Measurements from ENCODE around the gene HOMER3.

The HOMER3 gene

GRCh38 chr19:18915639-18916038 lies 25.4 kb downstream of the HOMER3 start:
- DNase-seq (ENCODE audit: low spot score): no peak
- ChIA-PET POLR2A (ENCODE audit: low non-redundant PET) (no interaction called here), CTCF (no interaction called here)
- no peak; the same call in 1 of the 2 replicates for TF ChIP-seq CTCF (conservative IDR thresholded peaks at IDR 0.05; ENCODE audit: low read depth)
- H3K27ac ChIP-seq: peak overlapping the region; percentile 4; the same call in 1 of the 2 replicates

DNA sequence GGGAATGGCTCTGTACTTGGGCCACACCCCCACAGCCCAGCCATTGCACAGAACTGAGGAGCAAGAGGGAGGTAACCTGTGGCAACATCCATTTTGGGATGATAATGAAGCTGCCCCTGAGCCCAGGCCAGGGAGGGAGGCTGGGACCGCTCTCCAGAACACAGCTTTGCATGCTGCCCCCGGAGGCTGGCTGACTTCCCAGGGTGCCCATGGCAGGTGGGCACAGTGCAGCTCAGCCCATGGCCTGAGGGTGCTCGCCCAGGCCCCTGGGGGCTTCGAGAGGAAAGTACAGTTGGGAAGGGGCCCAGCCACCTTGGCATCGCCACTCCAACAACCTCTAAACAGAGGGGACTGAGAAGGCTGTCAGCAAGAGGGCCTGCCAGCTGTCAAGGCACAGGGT lies 27.6 kb downstream of the HOMER3 start:
- ChIA-PET POLR2A (ENCODE audit: low non-redundant PET) (no interaction called here), CTCF (no interaction called here)
- DNase-seq (ENCODE audit: low spot score): no peak
- TF ChIP-seq CTCF (conservative IDR thresholded peaks at IDR 0.05; ENCODE audit: low read depth): no peak
- peak overlapping the region; percentile 1; the same call in 1 of the 2 replicates for H3K27ac ChIP-seq

DNA sequence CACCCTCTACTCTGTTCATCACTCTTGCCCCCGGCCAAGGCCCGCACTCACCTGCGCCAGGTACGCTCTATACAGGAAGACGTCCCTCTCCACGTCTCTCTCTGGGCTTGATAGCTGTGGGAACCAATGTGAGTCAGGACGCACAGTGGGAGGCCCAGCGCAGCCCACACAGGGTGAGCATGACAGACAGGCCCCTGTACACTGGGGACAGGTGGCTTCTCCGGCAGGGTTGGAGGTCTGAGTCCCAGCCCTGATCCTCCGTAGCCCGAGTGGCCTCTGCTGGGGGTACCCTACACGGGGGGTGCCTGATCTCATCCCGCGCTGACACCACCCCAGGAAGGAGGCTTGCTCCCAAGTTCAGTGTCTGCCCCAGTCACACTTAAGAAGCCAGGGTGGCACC lies 28.1 kb downstream of the HOMER3 start:
- peak overlapping the region; percentile 1; the same call in 1 of the 2 replicates for H3K27ac ChIP-seq
- ChIA-PET CTCF (no interaction called here), POLR2A (ENCODE audit: low non-redundant PET) (interaction anchor here (0.6 kb wide), 1 partner anchor 35 kb away, joined by 3 read pairs; no protein-coding TSS in a partner anchor)
- TF ChIP-seq CTCF (conservative IDR thresholded peaks at IDR 0.05; ENCODE audit: low read depth): no peak
- DNase-seq (ENCODE audit: low spot score): no peak

- no peak for DNase-seq (ENCODE audit: low spot score)
- 0 out of 2 replicates have a peak overlapping the region, but pooled peaks have one; percentile 9 for H3K27ac ChIP-seq
- ChIA-PET POLR2A (ENCODE audit: low non-redundant PET) (no interaction called here), CTCF (interaction anchor here (0.6 kb wide), 1 partner anchor 12 kb away, joined by 3 read pairs; no protein-coding TSS in a partner anchor)
- no peak for TF ChIP-seq CTCF (conservative IDR thresholded peaks at IDR 0.05; ENCODE audit: low read depth)
Measured at GRCh38 chr19:18910801-18911436, 30.1 kb downstream of the HOMER3 start.

DNA sequence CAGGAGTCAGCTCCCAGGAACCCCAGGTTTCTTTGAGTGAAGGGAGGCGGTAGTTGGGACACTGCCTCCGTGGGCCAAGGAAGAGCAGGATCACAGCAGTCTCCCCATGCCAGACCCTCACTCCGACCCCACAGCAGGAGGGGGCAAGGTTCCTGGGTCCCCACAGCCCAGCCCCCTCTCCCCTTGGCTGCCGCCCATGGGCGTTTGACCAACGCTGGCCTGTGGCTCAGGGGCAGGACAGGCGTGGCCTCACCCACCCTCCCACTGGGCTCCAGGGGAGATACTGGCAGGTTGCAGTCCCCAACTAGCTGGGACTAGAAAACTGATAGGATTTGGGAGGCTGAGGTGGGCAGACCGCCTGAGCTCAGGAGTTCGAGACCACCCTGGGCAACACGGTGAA lies 31.0 kb downstream of the HOMER3 start:
- DNase-seq (ENCODE audit: low spot score): no peak
- no peak overlapping the region for H3K27ac ChIP-seq
- ChIA-PET CTCF (no interaction called here), POLR2A (ENCODE audit: low non-redundant PET) (no interaction called here)
- no peak for TF ChIP-seq CTCF (conservative IDR thresholded peaks at IDR 0.05; ENCODE audit: low read depth)

DNA sequence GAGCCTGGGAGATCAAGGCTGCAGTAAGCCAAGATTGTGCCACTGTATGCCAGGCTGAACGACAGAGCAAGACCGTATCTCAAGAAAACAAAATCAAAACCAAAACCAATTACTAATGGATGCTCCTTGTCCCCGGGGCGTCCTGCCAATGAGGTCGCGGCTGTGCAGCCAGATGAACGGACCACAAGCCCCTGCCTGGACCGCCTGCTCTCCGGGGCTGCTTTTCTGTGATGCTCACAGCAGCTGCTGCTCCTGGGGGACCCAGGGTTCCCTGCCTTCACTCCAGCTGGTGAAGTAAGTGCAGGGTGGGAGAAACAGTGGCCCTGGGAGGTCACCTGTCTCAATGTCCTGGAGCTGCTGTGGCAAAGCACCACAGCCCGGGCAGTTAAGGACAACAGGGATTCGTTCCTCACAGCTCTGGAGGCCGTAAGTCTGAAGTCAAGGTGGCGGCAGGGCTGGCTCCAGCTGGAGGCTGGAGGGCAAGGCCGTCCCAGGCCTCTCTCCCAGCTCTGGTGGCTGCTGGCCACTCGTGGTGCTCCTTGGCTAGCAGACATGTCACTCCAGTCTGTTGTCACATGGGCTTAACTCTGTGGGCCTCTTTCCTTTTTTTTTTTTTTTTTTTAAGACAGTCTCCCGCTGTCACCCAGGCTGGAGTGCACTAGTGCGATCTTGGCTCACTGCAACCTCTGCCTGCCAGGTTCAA lies 31.9 kb downstream of the HOMER3 start:
- H3K27ac ChIP-seq: peak overlapping the region; percentile 29; the same call in 1 of the 2 replicates
- CTCF ChIA-PET: interaction anchor here (0.6 to 0.7 kb wide), 2 partner anchors 128 to 453 kb away, joined by 3 to 4 read pairs; no protein-coding TSS in a partner anchor
- no peak for TF ChIP-seq CTCF (conservative IDR thresholded peaks at IDR 0.05; ENCODE audit: low read depth)
- POLR2A ChIA-PET (ENCODE audit: low non-redundant PET): no interaction called here
- no peak for DNase-seq (ENCODE audit: low spot score)

Data from RWPE1 (cell line).